DMS153 (cell line): ENCODE data around the gene BEST3.
A peak's percentile ranks its signal among the peaks of the same experiment; 100 is the strongest.
"Not testable (repeated sequence)": the region's sequence is repeated elsewhere in the genome, so short reads cannot be mapped to it uniquely, and the experiment has no call there.

Source experiments
- DNase-seq: peaks from one replicate; lab custom pipeline; 2025; lab: John Stamatoyannopoulos, UW

BEST3 gene

GRCh38 chr12:69648476-69648875 is 50.6 kb downstream of the BEST3 start:
- DNase-seq, result no peak

- DNase-seq, result no peak
Measured at GRCh38 chr12:69647178-69647577, 51.9 kb downstream of the BEST3 start.

- no peak for DNase-seq
Measured at GRCh38 chr12:69645031-69645430, 54.1 kb downstream of the BEST3 start.

GRCh38 chr12:69644511-69644910 is 54.6 kb downstream of the BEST3 start:
- no peak for DNase-seq

- DNase-seq, result no peak
Measured at GRCh38 chr12:69642531-69642930, 56.6 kb downstream of the BEST3 start.

- DNase-seq, result no peak
Measured at GRCh38 chr12:69641546-69641945, 57.6 kb downstream of the BEST3 start.

- peak; percentile 50 for DNase-seq
Measured at GRCh38 chr12:69639400-69640016, 59.6 kb downstream of the BEST3 start.

GRCh38 chr12:69633061-69633460 is 66.0 kb downstream of the BEST3 start:
- no peak for DNase-seq

GRCh38 chr12:69630191-69630590 is 68.9 kb downstream of the BEST3 start:
- no peak for DNase-seq

- no peak for DNase-seq
Measured at GRCh38 chr12:69627501-69627900, 71.6 kb downstream of the BEST3 start.

GRCh38 chr12:69623970-69624369 is 75.1 kb downstream of the BEST3 start:
- peak; percentile 40 for DNase-seq

- no peak for DNase-seq
Measured at GRCh38 chr12:69621551-69621950, 77.6 kb downstream of the BEST3 start.

GRCh38 chr12:69620921-69621320 is 78.2 kb downstream of the BEST3 start:
- DNase-seq, result no peak

GRCh38 chr12:69620077-69620476 is 79.0 kb downstream of the BEST3 start:
- no peak for DNase-seq

GRCh38 chr12:69619050-69619449 is 80.1 kb downstream of the BEST3 start:
- no peak for DNase-seq

- no peak for DNase-seq
Measured at GRCh38 chr12:69616025-69616424, 83.1 kb downstream of the BEST3 start.

GRCh38 chr12:69613351-69613750 is 85.8 kb downstream of the BEST3 start:
- no peak for DNase-seq

- DNase-seq, result no peak
Measured at GRCh38 chr12:69610729-69611128, 88.4 kb downstream of the BEST3 start, which contains the start of gene LRRC10. Gene LRRC10 (minus strand): TSS chr12:69610907. CDS start chr12:69610838, 69 bp downstream.

- DNase-seq, result no peak
Measured at GRCh38 chr12:69610126-69610525, 89.0 kb downstream of the BEST3 start.

GRCh38 chr12:69608114-69608513 is 91.0 kb downstream of the BEST3 start:
- no peak for DNase-seq

GRCh38 chr12:69604275-69604674 is 94.8 kb downstream of the BEST3 start:
- not testable (repeated sequence) for DNase-seq
